ENCODE measurements around the gene PLD4.

GRCh38 chr14:104966981-104967385, 42.3 kb downstream of the PLD4 start:
- TF ChIP-seq RBM34 (IDR thresholded peaks at IDR 0.05; ENCODE audit: borderline replicate concordance, insufficient read depth, low read length) (no peak), SRSF7 (optimal IDR thresholded peaks at IDR 0.05; ENCODE audit: low read depth, low read length) (no peak), CEBPG (CRISPR knock-in tag; IDR thresholded peaks at IDR 0.05) (no peak), CEBPG (tag; conservative IDR thresholded peaks at IDR 0.05 in 1 of 2, IDR thresholded peaks at IDR 0.05 in 1 of 2) (no peak), CTCF (IDR thresholded peaks at IDR 0.05 in 2 of 3, conservative IDR thresholded peaks at IDR 0.05 in 1 of 3; ENCODE audit: insufficient read depth in 2 of 3, low read depth in 1 of 3, low read length in 3 of 3) (no peak), POLR2AphosphoS5 (IDR thresholded peaks at IDR 0.05; ENCODE audit: control insufficient read depth, insufficient read depth, low read depth, low read length) (no peak), NEUROD1 (IDR thresholded peaks at IDR 0.05; ENCODE audit: borderline replicate concordance, low read depth, low read length, partially characterized antibody) (no peak), NFE2 (IDR thresholded peaks at IDR 0.05; ENCODE audit: low read depth) (no peak), ZNF263 (CRISPR knock-in tag; IDR thresholded peaks at IDR 0.05; ENCODE audit: borderline replicate concordance) (no peak), FOXK1 (CRISPR knock-in tag; IDR thresholded peaks at IDR 0.05; ENCODE audit: borderline replicate concordance) (no peak)
